H9 (cell line): ENCODE data around the gene HPS3. TPM values are rescaled to one million over a fixed set of nuclear protein-coding genes. Genes with fewer than 3 reads are reported as not detected.

Experiments
- DNase-seq: peaks from one replicate; pipeline ENCODE4 v3.0.0-alpha.2; 2017
- H2AFZ ChIP-seq: one replicate; pipeline ENCODE4 v1.6.1; 2013; ENCODE audit warnings: mild to moderate bottlenecking, low read length, control low read depth, moderate library complexity
- H2AK5ac ChIP-seq: 2 replicates; pipeline ENCODE4 v1.6.1; 2013; ENCODE audit warnings: low read length, control low read depth, mixed read lengths; ENCODE audit not compliant: insufficient read length
- H2BK120ac ChIP-seq: one replicate; pipeline ENCODE4 v1.6.1; 2013; ENCODE audit warnings: low read depth, mild to moderate bottlenecking, low read length, control low read depth, inconsistent platforms; ENCODE audit not compliant: poor library complexity, severe bottlenecking
- H2BK12ac ChIP-seq: 2 replicates; pipeline ENCODE4 v1.6.1; 2013; ENCODE audit warnings: low read length, control low read depth, mixed read lengths, low read depth; ENCODE audit not compliant: insufficient read length
- H2BK15ac ChIP-seq: 2 replicates; pipeline ENCODE4 v1.6.1; 2013; ENCODE audit warnings: low read depth, low read length, control low read depth
- H2BK20ac ChIP-seq: one replicate; pipeline ENCODE4 v1.6.1; 2013; ENCODE audit warnings: low read depth, mild to moderate bottlenecking, low read length, control low read depth, inconsistent platforms; ENCODE audit not compliant: poor library complexity, severe bottlenecking
- H2BK5ac ChIP-seq: 2 replicates; pipeline ENCODE4 v1.6.1; 2013; ENCODE audit warnings: low read length, control low read depth, mixed read lengths; ENCODE audit not compliant: insufficient read length
- H3K14ac ChIP-seq: 2 replicates; pipeline ENCODE4 v1.6.1; 2013; ENCODE audit warnings: low read length, control low read depth; ENCODE audit not compliant: insufficient read depth
- H3K18ac ChIP-seq: 2 replicates; pipeline ENCODE4 v1.6.1; 2013; ENCODE audit warnings: low read depth, mild to moderate bottlenecking, mixed read lengths, low read length, control low read depth; ENCODE audit not compliant: insufficient read length
- H3K23ac ChIP-seq: 2 replicates; pipeline ENCODE4 v1.6.1; 2013; ENCODE audit warnings: low read length, control low read depth, mixed read lengths, low read depth; ENCODE audit not compliant: insufficient read length
- H3K23me2 ChIP-seq: 2 replicates; pipeline ENCODE4 v1.6.1; 2013; ENCODE audit warnings: low read depth, mild to moderate bottlenecking, mixed read lengths, low read length, control low read depth; ENCODE audit not compliant: insufficient read length, poor library complexity, severe bottlenecking
- H3K27ac ChIP-seq: 2 replicates; pipeline ENCODE4 v1.5.1; 2013; ENCODE audit warnings: low read length, control low read depth, mixed read lengths, low read depth; ENCODE audit not compliant: insufficient read length
- H3K27me3 ChIP-seq: 2 replicates; pipeline ENCODE4 v1.6.1; 2013; ENCODE audit warnings: low read length, control low read depth, inconsistent platforms; ENCODE audit not compliant: insufficient read depth
- H3K4ac ChIP-seq: 2 replicates; pipeline ENCODE4 v1.6.1; 2013; ENCODE audit warnings: low read depth, mild to moderate bottlenecking, control low read depth, inconsistent platforms, low read length, moderate library complexity
- H3K4me1 ChIP-seq: 2 replicates; pipeline ENCODE4 v1.6.1; 2013; ENCODE audit warnings: low read length, control low read depth, inconsistent platforms; ENCODE audit not compliant: insufficient read depth
- H3K4me2 ChIP-seq: 2 replicates; pipeline ENCODE4 v1.6.1; 2013; ENCODE audit warnings: low read length, control low read depth, mixed read lengths; ENCODE audit not compliant: insufficient read length, insufficient read depth
- H3K56ac ChIP-seq: 2 replicates; pipeline ENCODE4 v1.6.1; 2013; ENCODE audit warnings: low read depth, mild to moderate bottlenecking, mixed read lengths, low read length, control low read depth; ENCODE audit not compliant: insufficient read length
- H3K79me1 ChIP-seq: 2 replicates; pipeline ENCODE4 v1.6.1; 2013; ENCODE audit warnings: low read depth, mild to moderate bottlenecking, moderate library complexity, low read length, control low read depth, inconsistent platforms; ENCODE audit not compliant: insufficient read depth, poor library complexity, severe bottlenecking
- H3K79me2 ChIP-seq: 2 replicates; pipeline ENCODE4 v1.6.1; 2013; ENCODE audit warnings: low read length, control low read depth, inconsistent platforms; ENCODE audit not compliant: insufficient read depth
- H3K9ac ChIP-seq: 2 replicates; pipeline ENCODE4 v1.6.1; 2013; ENCODE audit warnings: low read length, control low read depth, mixed read lengths; ENCODE audit not compliant: insufficient read length; ENCODE audit errors: extremely low read depth
- H3K9me3 ChIP-seq: one replicate; pipeline ENCODE4 v1.6.1; 2013; ENCODE audit warnings: low read depth, low read length, inconsistent platforms; ENCODE audit not compliant: control insufficient read depth
- H3T11ph ChIP-seq: one replicate; pipeline ENCODE4 v1.6.1; 2013; ENCODE audit warnings: mild to moderate bottlenecking, low read length, control low read depth, inconsistent platforms
- H4K20me1 ChIP-seq: one replicate; pipeline ENCODE4 v1.6.1; 2013; ENCODE audit not compliant: control insufficient read depth, insufficient read length, insufficient read depth
- H4K5ac ChIP-seq: 2 replicates; pipeline ENCODE4 v1.6.1; 2013; ENCODE audit warnings: low read depth, mild to moderate bottlenecking, mixed read lengths, low read length, control low read depth; ENCODE audit not compliant: insufficient read length
- H4K8ac ChIP-seq: replicated peaks from 2 replicates; pipeline ENCODE4 v1.6.1; 2013; ENCODE audit warnings: low read length, control low read depth, mixed read lengths, low read depth; ENCODE audit not compliant: insufficient read length
- H4K91ac ChIP-seq: 2 replicates; pipeline ENCODE4 v1.6.1; 2013; ENCODE audit warnings: low read depth, mild to moderate bottlenecking, moderate library complexity, mixed read lengths, low read length, control low read depth; ENCODE audit not compliant: insufficient read length
- H3K27ac Mint-ChIP-seq, 3 experiments: 2 replicates in 2 of 3; 3 replicates in 1 of 3; pipeline ENCODE4 v1.8.0; 2020 to 2021; ENCODE audit warnings: mixed read lengths in 3 of 3, mild to moderate bottlenecking in 1 of 3, moderate library complexity in 1 of 3
- H3K27me3 Mint-ChIP-seq: 2 replicates; pipeline ENCODE4 v1.8.0; 2021; ENCODE audit warnings: low read depth, mild to moderate bottlenecking, moderate library complexity, mixed read lengths
- H3K36me3 Mint-ChIP-seq, 3 experiments: 2 replicates in 2 of 3; 3 replicates in 1 of 3; pipeline ENCODE4 v1.8.0; 2020 to 2021; ENCODE audit warnings: low read depth in 3 of 3, mixed read lengths in 3 of 3; ENCODE audit not compliant: insufficient read depth in 1 of 3
- H3K4me1 Mint-ChIP-seq, 2 experiments: 2 replicates each; pipeline ENCODE4 v1.8.0; 2020; ENCODE audit warnings: mixed read lengths in 2 of 2
- H3K4me3 Mint-ChIP-seq, 2 experiments: 2 replicates in 1 of 2; 3 replicates in 1 of 2; pipeline ENCODE4 v1.8.0; 2020 to 2021; ENCODE audit warnings: mild to moderate bottlenecking in 2 of 2, mixed read lengths in 2 of 2, moderate library complexity in 1 of 2
- H3K9me3 Mint-ChIP-seq, 2 experiments: 2 replicates in 1 of 2; 3 replicates in 1 of 2; pipeline ENCODE4 v1.8.0; 2020; ENCODE audit warnings: mild to moderate bottlenecking in 2 of 2, mixed read lengths in 2 of 2, moderate library complexity in 1 of 2
- WGBS: extraction: QIAGEN DNeasy Blood & Tissue Kit; methylation state at CpG from one replicate; pipeline ENCODE4 v1.1.7; 2013; ENCODE audit warnings: missing lambda C conversion rate, low lambda C conversion rate, mixed read lengths; ENCODE audit not compliant: insufficient read length; ENCODE audit errors: extremely low coverage; 5-methylcytosine and 5-hydroxymethylcytosine counted together
- total RNA-seq: library from RNA; stranded (reverse); gene quantifications from 2 replicates; pipeline ENCODE4 v1.2.1, GENCODE V29; 2021
- TF ChIP-seq, protein P1 (sequence below): fragments of 200-600 bp; sonication (generic); conservative IDR thresholded peaks from 3 replicates; pipeline ENCODE4 v1.8.0; 2021; ENCODE audit warnings: antibody characterized with exemption, mild to moderate bottlenecking

HPS3 gene
- total RNA-seq, 1 experiment from 2014 or later: 46.5 TPM

DNA sequence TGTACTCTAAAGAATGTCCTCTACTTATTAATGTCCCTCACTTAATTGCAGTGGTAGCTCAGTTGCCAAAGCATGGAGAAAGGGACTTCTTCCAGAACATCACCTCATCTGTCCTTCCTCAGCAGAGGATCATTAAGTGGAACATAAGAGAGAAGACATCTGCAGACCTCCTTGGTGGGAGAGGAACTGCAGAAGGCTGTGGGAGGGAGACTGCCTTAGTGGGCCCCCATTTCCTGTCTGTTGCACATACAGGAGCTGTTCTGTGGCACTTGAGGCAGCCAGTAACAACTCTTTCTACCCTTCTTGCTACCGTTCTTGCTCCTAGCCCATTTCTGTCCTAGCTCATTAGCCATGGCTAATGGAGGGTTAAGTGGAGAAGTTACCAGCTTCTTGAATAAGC, 33.6 kb downstream of the HPS3 start:
- Histone ChIP-seq H3K4me2 (no peak overlapping the region), H3K9ac (no peak overlapping the region), H4K20me1 (no peaks in the 10 kb centered on the region), H2BK12ac (no peak overlapping the region), H3K23me2 (no peaks in the 10 kb centered on the region), H3K4ac (no peak overlapping the region), H2BK5ac (no peak overlapping the region), H3K18ac (no peak overlapping the region), H4K91ac (no peak overlapping the region), H3K14ac (no peak overlapping the region), H4K8ac (no peak overlapping the region), H3K56ac (no peak overlapping the region), H3K79me2 (no peaks in the 10 kb centered on the region), H2AK5ac (no peak overlapping the region), H3K9me3 (no peaks in the 10 kb centered on the region), H3K27ac (no peak overlapping the region), H2AFZ (no peak overlapping the region), H4K5ac (no peak overlapping the region), H3K4me1 (0 out of 2 replicates have a peak, but pooled peaks cover 2% of the 10 kb centered on the region), H3K79me1 (no peaks in the 10 kb centered on the region), H2BK20ac (no peak overlapping the region), H2BK120ac (no peak overlapping the region), H3K23ac (no peak overlapping the region), H3T11ph (no peak overlapping the region), H3K27me3 (no peaks in the 10 kb centered on the region), H2BK15ac (no peak overlapping the region)
- Mint-ChIP-seq H3K36me3 (peaks cover 21 to 71% (median 71%) of the 10 kb centered on the region in 3 experiments; a peak in 6 of 7 replicates), H3K4me3 (no peak overlapping the region), H3K27me3 (no peaks in the 10 kb centered on the region), H3K27ac (peak overlapping the region in 2 of 3 experiments; percentile 66 to 79; a peak in 2 of 7 replicates), H3K4me1 (no peaks in the 10 kb centered on the region), H3K9me3 (no peaks in the 10 kb centered on the region)
- no CpG with 5 or more reads among the region's 1 CpG for WGBS
- TF ChIP-seq, protein P1, sequence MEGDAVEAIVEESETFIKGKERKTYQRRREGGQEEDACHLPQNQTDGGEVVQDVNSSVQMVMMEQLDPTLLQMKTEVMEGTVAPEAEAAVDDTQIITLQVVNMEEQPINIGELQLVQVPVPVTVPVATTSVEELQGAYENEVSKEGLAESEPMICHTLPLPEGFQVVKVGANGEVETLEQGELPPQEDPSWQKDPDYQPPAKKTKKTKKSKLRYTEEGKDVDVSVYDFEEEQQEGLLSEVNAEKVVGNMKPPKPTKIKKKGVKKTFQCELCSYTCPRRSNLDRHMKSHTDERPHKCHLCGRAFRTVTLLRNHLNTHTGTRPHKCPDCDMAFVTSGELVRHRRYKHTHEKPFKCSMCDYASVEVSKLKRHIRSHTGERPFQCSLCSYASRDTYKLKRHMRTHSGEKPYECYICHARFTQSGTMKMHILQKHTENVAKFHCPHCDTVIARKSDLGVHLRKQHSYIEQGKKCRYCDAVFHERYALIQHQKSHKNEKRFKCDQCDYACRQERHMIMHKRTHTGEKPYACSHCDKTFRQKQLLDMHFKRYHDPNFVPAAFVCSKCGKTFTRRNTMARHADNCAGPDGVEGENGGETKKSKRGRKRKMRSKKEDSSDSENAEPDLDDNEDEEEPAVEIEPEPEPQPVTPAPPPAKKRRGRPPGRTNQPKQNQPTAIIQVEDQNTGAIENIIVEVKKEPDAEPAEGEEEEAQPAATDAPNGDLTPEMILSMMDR: no peak
- DNase-seq: no peak
